ENCODE measurements around the gene CPXM1.

DNA sequence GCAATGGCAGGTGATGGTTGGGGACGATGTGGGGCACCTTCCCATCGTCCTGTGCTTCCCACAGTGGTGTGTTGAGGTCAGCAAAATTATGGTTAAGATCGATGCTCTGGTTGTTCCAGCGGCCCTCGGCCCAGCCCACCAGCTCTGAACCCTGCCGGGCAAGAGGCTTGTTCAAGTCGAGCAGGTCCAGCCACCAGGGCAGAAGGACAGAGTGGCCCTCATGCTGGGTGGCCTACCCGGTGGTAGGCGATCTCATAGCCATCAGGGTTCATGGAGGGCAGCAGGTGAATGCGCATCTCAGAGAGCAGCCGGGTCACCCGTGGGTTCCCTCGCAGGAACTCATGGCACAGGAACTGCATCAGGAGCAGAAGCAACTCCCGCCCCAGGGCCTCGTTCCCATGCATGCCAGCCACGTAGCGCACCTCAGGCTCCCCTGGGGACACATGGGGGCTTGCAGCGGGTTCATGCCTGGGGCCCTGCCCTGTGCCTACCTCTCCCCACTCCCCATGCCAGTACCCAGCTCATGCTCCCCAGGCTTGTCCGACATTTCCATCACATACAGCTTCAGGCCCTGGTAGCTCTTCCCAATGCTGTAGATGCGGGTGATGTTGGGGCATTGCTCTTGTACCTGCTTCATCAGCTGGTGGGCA, 4.3 kb downstream of the CPXM1 start:
- TF ChIP-seq, protein P1, sequence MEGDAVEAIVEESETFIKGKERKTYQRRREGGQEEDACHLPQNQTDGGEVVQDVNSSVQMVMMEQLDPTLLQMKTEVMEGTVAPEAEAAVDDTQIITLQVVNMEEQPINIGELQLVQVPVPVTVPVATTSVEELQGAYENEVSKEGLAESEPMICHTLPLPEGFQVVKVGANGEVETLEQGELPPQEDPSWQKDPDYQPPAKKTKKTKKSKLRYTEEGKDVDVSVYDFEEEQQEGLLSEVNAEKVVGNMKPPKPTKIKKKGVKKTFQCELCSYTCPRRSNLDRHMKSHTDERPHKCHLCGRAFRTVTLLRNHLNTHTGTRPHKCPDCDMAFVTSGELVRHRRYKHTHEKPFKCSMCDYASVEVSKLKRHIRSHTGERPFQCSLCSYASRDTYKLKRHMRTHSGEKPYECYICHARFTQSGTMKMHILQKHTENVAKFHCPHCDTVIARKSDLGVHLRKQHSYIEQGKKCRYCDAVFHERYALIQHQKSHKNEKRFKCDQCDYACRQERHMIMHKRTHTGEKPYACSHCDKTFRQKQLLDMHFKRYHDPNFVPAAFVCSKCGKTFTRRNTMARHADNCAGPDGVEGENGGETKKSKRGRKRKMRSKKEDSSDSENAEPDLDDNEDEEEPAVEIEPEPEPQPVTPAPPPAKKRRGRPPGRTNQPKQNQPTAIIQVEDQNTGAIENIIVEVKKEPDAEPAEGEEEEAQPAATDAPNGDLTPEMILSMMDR (IDR thresholded peaks at IDR 0.05 in 2 of 3, conservative IDR thresholded peaks at IDR 0.05 in 1 of 3; ENCODE audit: borderline replicate concordance in 1 of 3, insufficient read depth in 1 of 3, low read depth in 2 of 3, low read length in 2 of 3): no peak
- TF ChIP-seq EZH2 (IDR thresholded peaks at IDR 0.05) (no peak), ELF1 (IDR thresholded peaks at IDR 0.05; ENCODE audit: borderline replicate concordance, low read depth) (no peak), CBX3 (IDR thresholded peaks at IDR 0.05; ENCODE audit: low read depth) (no peak), CEBPB (IDR thresholded peaks at IDR 0.05; ENCODE audit: low read depth) (no peak), TCF7L2 (IDR thresholded peaks at IDR 0.05; ENCODE audit: borderline replicate concordance, extremely low read depth, insufficient read depth, insufficient read length) (no peak), SP1 (IDR thresholded peaks at IDR 0.05; ENCODE audit: low read depth) (no peak), POLR2A (IDR thresholded peaks at IDR 0.05; ENCODE audit: borderline replicate concordance, extremely low read depth, insufficient read depth, insufficient read length) (no peak), YY1 (IDR thresholded peaks at IDR 0.05; ENCODE audit: extremely low read depth, insufficient replicate concordance, low read depth, low read length) (no peak), SRF (IDR thresholded peaks at IDR 0.05; ENCODE audit: low read depth) (no peak), ZFX (IDR thresholded peaks at IDR 0.05) (no peak), RAD21 (IDR thresholded peaks at IDR 0.05; ENCODE audit: low read depth) (no peak)
- TF ChIP-seq, protein P2, sequence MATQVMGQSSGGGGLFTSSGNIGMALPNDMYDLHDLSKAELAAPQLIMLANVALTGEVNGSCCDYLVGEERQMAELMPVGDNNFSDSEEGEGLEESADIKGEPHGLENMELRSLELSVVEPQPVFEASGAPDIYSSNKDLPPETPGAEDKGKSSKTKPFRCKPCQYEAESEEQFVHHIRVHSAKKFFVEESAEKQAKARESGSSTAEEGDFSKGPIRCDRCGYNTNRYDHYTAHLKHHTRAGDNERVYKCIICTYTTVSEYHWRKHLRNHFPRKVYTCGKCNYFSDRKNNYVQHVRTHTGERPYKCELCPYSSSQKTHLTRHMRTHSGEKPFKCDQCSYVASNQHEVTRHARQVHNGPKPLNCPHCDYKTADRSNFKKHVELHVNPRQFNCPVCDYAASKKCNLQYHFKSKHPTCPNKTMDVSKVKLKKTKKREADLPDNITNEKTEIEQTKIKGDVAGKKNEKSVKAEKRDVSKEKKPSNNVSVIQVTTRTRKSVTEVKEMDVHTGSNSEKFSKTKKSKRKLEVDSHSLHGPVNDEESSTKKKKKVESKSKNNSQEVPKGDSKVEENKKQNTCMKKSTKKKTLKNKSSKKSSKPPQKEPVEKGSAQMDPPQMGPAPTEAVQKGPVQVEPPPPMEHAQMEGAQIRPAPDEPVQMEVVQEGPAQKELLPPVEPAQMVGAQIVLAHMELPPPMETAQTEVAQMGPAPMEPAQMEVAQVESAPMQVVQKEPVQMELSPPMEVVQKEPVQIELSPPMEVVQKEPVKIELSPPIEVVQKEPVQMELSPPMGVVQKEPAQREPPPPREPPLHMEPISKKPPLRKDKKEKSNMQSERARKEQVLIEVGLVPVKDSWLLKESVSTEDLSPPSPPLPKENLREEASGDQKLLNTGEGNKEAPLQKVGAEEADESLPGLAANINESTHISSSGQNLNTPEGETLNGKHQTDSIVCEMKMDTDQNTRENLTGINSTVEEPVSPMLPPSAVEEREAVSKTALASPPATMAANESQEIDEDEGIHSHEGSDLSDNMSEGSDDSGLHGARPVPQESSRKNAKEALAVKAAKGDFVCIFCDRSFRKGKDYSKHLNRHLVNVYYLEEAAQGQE (IDR thresholded peaks at IDR 0.05; ENCODE audit: low read depth): no peak
- TF ChIP-seq, protein P3, sequence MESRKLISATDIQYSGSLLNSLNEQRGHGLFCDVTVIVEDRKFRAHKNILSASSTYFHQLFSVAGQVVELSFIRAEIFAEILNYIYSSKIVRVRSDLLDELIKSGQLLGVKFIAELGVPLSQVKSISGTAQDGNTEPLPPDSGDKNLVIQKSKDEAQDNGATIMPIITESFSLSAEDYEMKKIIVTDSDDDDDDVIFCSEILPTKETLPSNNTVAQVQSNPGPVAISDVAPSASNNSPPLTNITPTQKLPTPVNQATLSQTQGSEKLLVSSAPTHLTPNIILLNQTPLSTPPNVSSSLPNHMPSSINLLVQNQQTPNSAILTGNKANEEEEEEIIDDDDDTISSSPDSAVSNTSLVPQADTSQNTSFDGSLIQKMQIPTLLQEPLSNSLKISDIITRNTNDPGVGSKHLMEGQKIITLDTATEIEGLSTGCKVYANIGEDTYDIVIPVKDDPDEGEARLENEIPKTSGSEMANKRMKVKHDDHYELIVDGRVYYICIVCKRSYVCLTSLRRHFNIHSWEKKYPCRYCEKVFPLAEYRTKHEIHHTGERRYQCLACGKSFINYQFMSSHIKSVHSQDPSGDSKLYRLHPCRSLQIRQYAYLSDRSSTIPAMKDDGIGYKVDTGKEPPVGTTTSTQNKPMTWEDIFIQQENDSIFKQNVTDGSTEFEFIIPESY (IDR thresholded peaks at IDR 0.05; ENCODE audit: extremely low read depth, insufficient replicate concordance, low read length): no peak
